ENCODE measurements around the gene IQCB1.

The IQCB1 gene

DNA sequence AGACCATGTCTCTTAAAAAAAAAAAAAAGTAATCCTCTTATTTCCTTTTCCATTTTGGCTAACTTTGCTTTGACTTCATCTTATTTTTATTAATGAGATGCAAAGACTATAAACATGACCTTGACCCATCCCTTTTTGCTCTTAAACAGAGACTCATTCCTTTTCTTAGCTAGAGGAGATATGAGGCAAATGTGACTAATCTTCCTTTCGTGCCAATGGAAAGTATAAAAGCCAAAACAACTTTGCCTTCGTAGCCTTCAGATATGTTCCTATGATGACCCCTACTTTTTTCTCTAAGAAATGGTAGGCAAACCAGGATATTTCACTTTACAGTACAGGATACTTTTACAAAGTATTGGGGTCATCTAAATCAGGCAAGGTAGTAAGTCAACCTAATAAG, 48.4 kb downstream of the IQCB1 start:
- no peak for TF ChIP-seq TCF12 (IDR thresholded peaks at IDR 0.05; ENCODE audit: low read depth)
- no peak for TF ChIP-seq ZBTB7A (IDR thresholded peaks at IDR 0.05; ENCODE audit: low read depth)
- TF ChIP-seq CREB1 (IDR thresholded peaks at IDR 0.05; ENCODE audit: low read depth): no peak
- TF ChIP-seq CEBPB (IDR thresholded peaks at IDR 0.05): no peak
- no peak for TF ChIP-seq EGR1 (IDR thresholded peaks at IDR 0.05)
- no peak for TF ChIP-seq FOXM1 (IDR thresholded peaks at IDR 0.05; ENCODE audit: borderline replicate concordance, low read depth)
- TF ChIP-seq RAD21 (IDR thresholded peaks at IDR 0.05; ENCODE audit: low read depth): no peak
- no peak for TF ChIP-seq NFIC (IDR thresholded peaks at IDR 0.05)
- no peak for TF ChIP-seq EP300 (IDR thresholded peaks at IDR 0.05; ENCODE audit: borderline replicate concordance)
- TF ChIP-seq TAF1 (IDR thresholded peaks at IDR 0.05; ENCODE audit: low read depth): no peak
- TF ChIP-seq, protein P1, sequence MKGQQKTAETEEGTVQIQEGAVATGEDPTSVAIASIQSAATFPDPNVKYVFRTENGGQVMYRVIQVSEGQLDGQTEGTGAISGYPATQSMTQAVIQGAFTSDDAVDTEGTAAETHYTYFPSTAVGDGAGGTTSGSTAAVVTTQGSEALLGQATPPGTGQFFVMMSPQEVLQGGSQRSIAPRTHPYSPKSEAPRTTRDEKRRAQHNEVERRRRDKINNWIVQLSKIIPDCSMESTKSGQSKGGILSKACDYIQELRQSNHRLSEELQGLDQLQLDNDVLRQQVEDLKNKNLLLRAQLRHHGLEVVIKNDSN (IDR thresholded peaks at IDR 0.05): no peak

DNA sequence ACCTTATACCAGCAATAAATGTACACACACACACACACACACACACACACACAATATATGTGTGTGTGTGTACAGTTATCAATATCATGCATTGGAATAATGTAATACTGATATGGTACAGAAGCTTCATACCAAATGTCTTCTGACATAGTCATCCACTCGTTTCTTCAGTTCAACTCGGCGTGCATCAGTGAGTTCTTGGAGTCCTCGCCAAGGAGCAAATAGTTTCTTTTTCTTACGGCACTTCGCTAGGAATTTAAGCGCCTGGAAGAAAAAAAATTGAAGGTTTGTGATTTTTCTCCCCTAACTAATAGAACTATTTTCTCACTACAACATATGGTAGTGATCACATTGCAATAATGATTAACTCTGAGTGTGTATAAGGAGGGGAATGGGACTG, 53.2 kb downstream of the IQCB1 start:
- no peak for TF ChIP-seq TEAD4 (IDR thresholded peaks at IDR 0.05)
- TF ChIP-seq RAD21 (IDR thresholded peaks at IDR 0.05; ENCODE audit: low read depth): no peak
- TF ChIP-seq TCF12 (IDR thresholded peaks at IDR 0.05; ENCODE audit: low read depth): no peak
- no peak for TF ChIP-seq FOXM1 (IDR thresholded peaks at IDR 0.05; ENCODE audit: borderline replicate concordance, low read depth)
- TF ChIP-seq YY1 (IDR thresholded peaks at IDR 0.05; ENCODE audit: low read depth): no peak
- TF ChIP-seq, protein P1 (IDR thresholded peaks at IDR 0.05): no peak
- no peak for TF ChIP-seq ZBTB7A (IDR thresholded peaks at IDR 0.05; ENCODE audit: low read depth)
- no peak for TF ChIP-seq EGR1 (IDR thresholded peaks at IDR 0.05)
- no peak for TF ChIP-seq EP300 (IDR thresholded peaks at IDR 0.05; ENCODE audit: borderline replicate concordance)
- no peak for TF ChIP-seq NFIC (IDR thresholded peaks at IDR 0.05)
- TF ChIP-seq, protein P2, sequence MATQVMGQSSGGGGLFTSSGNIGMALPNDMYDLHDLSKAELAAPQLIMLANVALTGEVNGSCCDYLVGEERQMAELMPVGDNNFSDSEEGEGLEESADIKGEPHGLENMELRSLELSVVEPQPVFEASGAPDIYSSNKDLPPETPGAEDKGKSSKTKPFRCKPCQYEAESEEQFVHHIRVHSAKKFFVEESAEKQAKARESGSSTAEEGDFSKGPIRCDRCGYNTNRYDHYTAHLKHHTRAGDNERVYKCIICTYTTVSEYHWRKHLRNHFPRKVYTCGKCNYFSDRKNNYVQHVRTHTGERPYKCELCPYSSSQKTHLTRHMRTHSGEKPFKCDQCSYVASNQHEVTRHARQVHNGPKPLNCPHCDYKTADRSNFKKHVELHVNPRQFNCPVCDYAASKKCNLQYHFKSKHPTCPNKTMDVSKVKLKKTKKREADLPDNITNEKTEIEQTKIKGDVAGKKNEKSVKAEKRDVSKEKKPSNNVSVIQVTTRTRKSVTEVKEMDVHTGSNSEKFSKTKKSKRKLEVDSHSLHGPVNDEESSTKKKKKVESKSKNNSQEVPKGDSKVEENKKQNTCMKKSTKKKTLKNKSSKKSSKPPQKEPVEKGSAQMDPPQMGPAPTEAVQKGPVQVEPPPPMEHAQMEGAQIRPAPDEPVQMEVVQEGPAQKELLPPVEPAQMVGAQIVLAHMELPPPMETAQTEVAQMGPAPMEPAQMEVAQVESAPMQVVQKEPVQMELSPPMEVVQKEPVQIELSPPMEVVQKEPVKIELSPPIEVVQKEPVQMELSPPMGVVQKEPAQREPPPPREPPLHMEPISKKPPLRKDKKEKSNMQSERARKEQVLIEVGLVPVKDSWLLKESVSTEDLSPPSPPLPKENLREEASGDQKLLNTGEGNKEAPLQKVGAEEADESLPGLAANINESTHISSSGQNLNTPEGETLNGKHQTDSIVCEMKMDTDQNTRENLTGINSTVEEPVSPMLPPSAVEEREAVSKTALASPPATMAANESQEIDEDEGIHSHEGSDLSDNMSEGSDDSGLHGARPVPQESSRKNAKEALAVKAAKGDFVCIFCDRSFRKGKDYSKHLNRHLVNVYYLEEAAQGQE (IDR thresholded peaks at IDR 0.05; ENCODE audit: low read depth): no peak
- no peak for TF ChIP-seq TAF1 (IDR thresholded peaks at IDR 0.05; ENCODE audit: low read depth)
- TF ChIP-seq CEBPB (IDR thresholded peaks at IDR 0.05): no peak
- TF ChIP-seq, protein P3, sequence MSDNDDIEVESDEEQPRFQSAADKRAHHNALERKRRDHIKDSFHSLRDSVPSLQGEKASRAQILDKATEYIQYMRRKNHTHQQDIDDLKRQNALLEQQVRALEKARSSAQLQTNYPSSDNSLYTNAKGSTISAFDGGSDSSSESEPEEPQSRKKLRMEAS (IDR thresholded peaks at IDR 0.05): no peak
- TF ChIP-seq CREB1 (IDR thresholded peaks at IDR 0.05; ENCODE audit: low read depth): no peak

DNA sequence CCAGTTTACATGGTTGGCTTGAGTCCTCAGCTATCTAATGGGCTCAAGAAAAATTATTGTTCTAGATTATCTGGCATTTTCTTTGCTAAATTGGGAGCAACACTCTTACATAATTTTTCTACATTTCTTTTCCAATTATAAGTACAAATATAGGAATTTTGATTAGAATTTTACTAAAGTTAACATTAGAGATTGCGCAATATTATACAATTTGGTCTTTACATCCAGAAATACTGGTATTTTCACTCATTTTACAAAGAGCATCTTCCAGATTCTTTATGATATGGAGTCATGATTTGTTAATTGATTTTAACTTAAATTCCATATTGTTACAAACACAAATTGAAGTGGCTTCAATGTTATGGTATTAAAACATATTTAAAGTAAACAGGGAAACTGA, 65.6 kb downstream of the IQCB1 start:
- TF ChIP-seq EP300 (IDR thresholded peaks at IDR 0.05; ENCODE audit: borderline replicate concordance): no peak
- peak; percentile 90 for TF ChIP-seq CEBPB (IDR thresholded peaks at IDR 0.05)

DNA sequence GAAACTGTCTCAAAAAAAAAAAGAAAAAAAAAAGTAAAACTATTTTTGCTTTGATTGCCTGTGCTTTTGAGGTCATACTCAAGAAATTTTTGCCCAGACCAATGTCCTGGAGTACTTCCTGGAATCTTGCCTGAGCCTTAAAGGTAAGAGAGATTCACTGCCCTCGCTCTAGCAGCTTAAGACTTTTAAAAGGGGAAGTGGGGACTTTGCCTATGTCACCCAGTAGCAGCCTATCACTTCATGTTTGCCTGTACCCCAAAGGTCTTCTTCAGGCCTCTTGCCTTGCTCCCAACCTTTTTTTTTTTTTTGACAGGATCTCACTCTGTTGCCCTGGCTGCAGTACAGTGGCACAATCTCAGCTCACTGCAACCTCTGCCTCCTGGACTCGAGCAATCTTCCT, 66.4 kb downstream of the IQCB1 start:
- TF ChIP-seq FOXM1 (IDR thresholded peaks at IDR 0.05; ENCODE audit: borderline replicate concordance, low read depth): no peak
- TF ChIP-seq, protein P2 (IDR thresholded peaks at IDR 0.05; ENCODE audit: low read depth): no peak
- TF ChIP-seq, protein P1 (IDR thresholded peaks at IDR 0.05): no peak
- TF ChIP-seq TAF1 (IDR thresholded peaks at IDR 0.05; ENCODE audit: low read depth): no peak
- no peak for TF ChIP-seq RAD21 (IDR thresholded peaks at IDR 0.05; ENCODE audit: low read depth)
- no peak for TF ChIP-seq NFIC (IDR thresholded peaks at IDR 0.05)
- no peak for TF ChIP-seq TCF12 (IDR thresholded peaks at IDR 0.05; ENCODE audit: low read depth)
- TF ChIP-seq EP300 (IDR thresholded peaks at IDR 0.05; ENCODE audit: borderline replicate concordance): no peak
- TF ChIP-seq ZBTB7A (IDR thresholded peaks at IDR 0.05; ENCODE audit: low read depth): no peak
- TF ChIP-seq CEBPB (IDR thresholded peaks at IDR 0.05): no peak
- no peak for TF ChIP-seq TEAD4 (IDR thresholded peaks at IDR 0.05)
- TF ChIP-seq, protein P3 (IDR thresholded peaks at IDR 0.05): no peak
- TF ChIP-seq CREB1 (IDR thresholded peaks at IDR 0.05; ENCODE audit: low read depth): no peak
- no peak for TF ChIP-seq YY1 (IDR thresholded peaks at IDR 0.05; ENCODE audit: low read depth)
- TF ChIP-seq EGR1 (IDR thresholded peaks at IDR 0.05): no peak

DNA sequence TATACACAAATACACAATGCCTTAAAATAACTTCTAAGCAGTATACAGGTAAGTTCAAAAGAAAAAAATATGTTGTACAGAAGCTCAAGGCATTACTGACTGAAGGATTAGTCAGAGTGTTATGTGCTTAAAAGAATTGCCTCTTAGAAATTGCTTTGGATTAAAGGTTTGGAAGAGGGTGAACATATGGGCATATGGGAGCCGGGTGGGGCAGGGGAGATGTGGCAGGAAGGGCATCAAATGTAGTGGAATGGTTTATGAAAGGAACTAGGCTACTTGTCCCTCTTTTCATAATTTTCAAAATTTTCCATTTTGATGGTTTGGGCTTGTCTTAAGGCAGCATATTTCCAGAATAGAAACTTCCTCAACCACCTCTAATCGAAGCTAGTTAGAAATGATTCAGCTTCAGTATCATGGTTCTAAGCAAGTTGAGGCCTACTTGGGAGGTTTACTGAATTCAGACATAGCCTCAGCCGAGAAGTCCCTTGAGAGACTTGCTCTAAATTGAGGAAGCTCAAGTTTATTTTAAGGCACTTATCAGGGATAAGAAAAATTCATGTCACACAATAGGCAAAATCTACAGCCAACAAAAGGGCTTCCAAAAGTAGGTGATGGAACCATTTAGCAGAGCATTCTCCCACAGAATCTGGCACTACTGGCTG, 75.2 kb downstream of the IQCB1 start:
- TF ChIP-seq FOXM1 (IDR thresholded peaks at IDR 0.05; ENCODE audit: borderline replicate concordance, low read depth): no peak
- TF ChIP-seq CREB1 (IDR thresholded peaks at IDR 0.05; ENCODE audit: low read depth): no peak
- no peak for TF ChIP-seq TEAD4 (IDR thresholded peaks at IDR 0.05)
- TF ChIP-seq, protein P1 (IDR thresholded peaks at IDR 0.05): no peak
